K562 (cell line): Measurements from ENCODE around the gene C10orf71. TPM values are rescaled to one million over a fixed set of nuclear protein-coding genes. Genes with fewer than 3 reads are reported as not detected.

Experiments used
- ATAC-seq: fragments of 200-7000 bp; cut with Tn5 transposase; 3 replicates; pipeline ENCODE4 v1.9.1; 2020; ENCODE audit warnings: moderate library complexity
- BruUV-seq: library from RNA; stranded (reverse); fragments of 400-500 nt; replicated peaks from 2 replicates; lab custom pipeline; 2021; lab: Mats Ljungman, UMichigan
- CTCF ChIA-PET: fragments of 300-600 bp; formaldehyde crosslinking; extraction: SDS; loops from one replicate; lab custom pipeline; 2021; ENCODE audit warnings: low intra/inter-chr PET ratio; lab: Yijun Ruan, JAX
- POLR2A ChIA-PET: fragments of 300-600, 350-650 bp; sonication (Branson Sonifier 250); formaldehyde crosslinking; extraction: SDS; loops from one replicate; lab custom pipeline; 2021; ENCODE audit warnings: antibody characterized with exemption, inconsistent platforms; lab: Yijun Ruan, JAX
- DNase-seq, 4 experiments: peaks; one replicate each; pipeline versions ENCODE4 v3.0.0 to v3.0.0-alpha.2; 2011 to 2018; ENCODE audit warnings: low spot score in 3 of 4, mixed read lengths in 3 of 4; ENCODE audit errors: extremely low read depth in 1 of 4
- FAIRE-seq: peaks from 2 replicates; lab custom pipeline; 2011; peaks lifted over from hg19 to GRCh38; lab: Jason Lieb, UNC
- H2AFZ ChIP-seq: 2 replicates; pipeline ENCODE4 v1.6.0; 2011; ENCODE audit warnings: low read depth, low read length, control low read depth, inconsistent platforms
- H3K27ac ChIP-seq: fragments of 200-600 bp; 3 replicates; pipeline ENCODE4 v1.8.0; 2011; ENCODE audit warnings: low read depth, mild to moderate bottlenecking, control low read depth, inconsistent platforms, low read length, moderate library complexity, mixed read lengths; ENCODE audit errors: extremely low read depth
- H3K27me3 ChIP-seq, 2 experiments: fragments of 300-600 bp in 1 of 2; 2 replicates in 1 of 2; 3 replicates in 1 of 2; pipeline versions ENCODE4 v1.6.0 to v1.8.0; 2011; ENCODE audit warnings: inconsistent platforms in 2 of 2, low read length in 2 of 2, mild to moderate bottlenecking in 1 of 2, mixed read lengths in 1 of 2, moderate library complexity in 1 of 2; ENCODE audit not compliant: control insufficient read depth in 2 of 2, insufficient read depth in 2 of 2
- H3K36me3 ChIP-seq: fragments of 300-600 bp; 3 replicates; pipeline ENCODE4 v1.8.0; 2011; ENCODE audit warnings: mild to moderate bottlenecking, low read length, inconsistent platforms; ENCODE audit not compliant: control insufficient read depth, insufficient read depth
- H3K4me1 ChIP-seq, 2 experiments: fragments of 200-600 bp in 1 of 2; replicated peaks in 1 of 2; 2 replicates in 1 of 2; 3 replicates in 1 of 2; pipeline versions ENCODE4 v1.5.1 to v1.8.0; 2011; ENCODE audit warnings: inconsistent platforms in 2 of 2, low read length in 2 of 2, mild to moderate bottlenecking in 1 of 2, mixed read lengths in 1 of 2, moderate library complexity in 1 of 2; ENCODE audit not compliant: control insufficient read depth in 2 of 2, insufficient read depth in 2 of 2
- H3K4me2 ChIP-seq: 2 replicates; pipeline ENCODE4 v1.6.1; 2011; ENCODE audit warnings: low read length, control low read depth, inconsistent platforms, mixed read lengths; ENCODE audit not compliant: insufficient read depth
- H3K4me3 ChIP-seq: fragments of 200-600 bp; sonication (generic), shearing (Covaris generic); 2 replicates; pipeline ENCODE4 v1.5.1; 2016; ENCODE audit warnings: control low read depth, inconsistent platforms
- H3K79me2 ChIP-seq: fragments of 200-600 bp; 3 replicates; pipeline ENCODE4 v1.8.0; 2011; ENCODE audit warnings: low read length, inconsistent platforms; ENCODE audit not compliant: control insufficient read depth, insufficient read depth
- H3K9ac ChIP-seq, 2 experiments: 2 replicates each; pipeline versions ENCODE4 v1.6.0 to v1.6.1; 2011; ENCODE audit warnings: low read depth in 2 of 2, low read length in 2 of 2, control low read depth in 1 of 2, inconsistent platforms in 1 of 2, mild to moderate bottlenecking in 1 of 2, mixed read lengths in 1 of 2; ENCODE audit not compliant: insufficient read depth in 1 of 2
- H3K9me1 ChIP-seq: one replicate; pipeline ENCODE4 v1.6.0; 2011; ENCODE audit warnings: inconsistent platforms, mild to moderate bottlenecking, low read length, moderate library complexity; ENCODE audit not compliant: control insufficient read depth, insufficient read depth
- H3K9me3 ChIP-seq: replicated peaks from 2 replicates; pipeline ENCODE4 v1.5.1; 2011; ENCODE audit warnings: low read depth, low read length, inconsistent platforms; ENCODE audit not compliant: control insufficient read depth, insufficient read depth
- H4K20me1 ChIP-seq: replicated peaks from 2 replicates; pipeline ENCODE4 v1.6.1; 2011; ENCODE audit warnings: low read length, inconsistent platforms, mixed read lengths; ENCODE audit not compliant: control insufficient read depth, insufficient read depth
- GABPA ChIP-seq: fragments of 200-800 bp; sonication (Bioruptor generic); conservative IDR thresholded peaks from 2 replicates; pipeline ENCODE4 v1.6.1; 2016; ENCODE audit warnings: low read depth, missing genetic modification characterization, missing compliant biosample characterization
- GABPB1 ChIP-seq: sonication (generic); formaldehyde crosslinking; IDR thresholded peaks from 2 replicates; pipeline ENCODE4 v1.8.0; 2022; ENCODE audit warnings: mild to moderate bottlenecking, missing genetic modification reagents
- NR2C1 ChIP-seq, 2 experiments: fragments of 450-650 bp; IDR thresholded peaks; 2 replicates each; pipeline ENCODE4 v1.6.1; 2017; ENCODE audit warnings: mild to moderate bottlenecking in 2 of 2, antibody characterized with exemption in 1 of 2, inconsistent platforms in 1 of 2, missing compliant biosample characterization in 1 of 2, missing genetic modification characterization in 1 of 2
- OTX1 ChIP-seq: fragments of 450-650 bp; formaldehyde crosslinking; IDR thresholded peaks from 2 replicates; pipeline ENCODE4 v1.4.0; 2022; ENCODE audit warnings: mild to moderate bottlenecking
- RBFOX2 ChIP-seq: fragments of 200-400 bp; formaldehyde crosslinking; IDR thresholded peaks from 2 replicates; pipeline ENCODE4 v1.6.1; 2017; ENCODE audit warnings: low read depth, mild to moderate bottlenecking, low read length, moderate library complexity
- RCOR1 ChIP-seq, 2 experiments: IDR thresholded peaks; 2 replicates each; pipeline ENCODE4 v1.6.1; 2012; ENCODE audit warnings: low read depth in 2 of 2, low read length in 2 of 2, borderline replicate concordance in 1 of 2, improper control_type of control experiment in 1 of 2
- SAFB2 ChIP-seq: fragments of 200-400 bp; formaldehyde crosslinking; IDR thresholded peaks from 2 replicates; pipeline ENCODE4 v1.6.1; 2018; ENCODE audit warnings: borderline replicate concordance, low read length, low read depth, moderate library complexity; ENCODE audit not compliant: severe bottlenecking
- YBX1 ChIP-seq: fragments of 450-650 bp; IDR thresholded peaks from 2 replicates; pipeline ENCODE4 v1.7.1; 2016; ENCODE audit warnings: mild to moderate bottlenecking
- WGBS: fragments of 100-300 bp; shearing (Covaris generic); methylation state at CpG from one replicate; pipeline ENCODE4 v1.1.6; 2016; ENCODE audit warnings: low coverage, mixed read lengths; ENCODE audit not compliant: insufficient coverage; ENCODE audit errors: missing lambda C conversion rate; 5-methylcytosine and 5-hydroxymethylcytosine counted together
- in situ Hi-C: fragments of 300-500 bp; cut with MboI; formaldehyde crosslinking; loops from 4 replicates; pipeline ENCODE4 v1.15.0; 2018; ENCODE audit warnings: inconsistent platforms, mixed read lengths
- intact Hi-C: fragments of 100-400 bp; cut with micrococcal nuclease; formaldehyde crosslinking; loops from 2 replicates; pipeline ENCODE4 v1.14.2; 2022
- polyA plus RNA-seq, 8 experiments: library from polyadenylated mRNA; depleted of rRNA in 4 of 8; stranded (reverse) in 5 of 8; unstranded in 3 of 8; fragments of >200 nt; fragmentation: Nextera tagmentation in 2 of 8; fragmentation: Illumina TruSeq in 1 of 8; extraction: Ambion mirVana in 2 of 8; extraction: Trizol in 1 of 8; gene quantifications; 2 replicates each; pipeline versions ENCODE4 v1.2.1 to v1.2.3, GENCODE V29; 2011 to 2014; ENCODE audit warnings: inconsistent platforms in 1 of 8, missing spikeins in 1 of 8
- total RNA-seq, 7 experiments: library from RNA; depleted of rRNA in 6 of 7; stranded (reverse); fragments of >200 nt in 6 of 7; fragmentation: Illumina TruSeq in 2 of 7; extraction: Trizol in 2 of 7; gene quantifications; 2 replicates each; pipeline versions ENCODE4 v1.2.1 to v1.2.3, GENCODE V29; 2011 to 2021; ENCODE audit warnings: low replicate concordance in 1 of 7
- TF ChIP-seq, protein P1 (sequence below): sonication (generic); formaldehyde crosslinking; IDR thresholded peaks from 2 replicates; pipeline ENCODE4 v1.8.0; 2023; ENCODE audit warnings: mild to moderate bottlenecking, missing genetic modification reagents

Gene C10orf71
- total and polyA plus RNA-seq, 9 of the 15 experiments (the other 6 are each of a cell fraction or from before 2014, with no cell fraction given), result 0.06 to 4.5 (median 1.3) TPM

DNA sequence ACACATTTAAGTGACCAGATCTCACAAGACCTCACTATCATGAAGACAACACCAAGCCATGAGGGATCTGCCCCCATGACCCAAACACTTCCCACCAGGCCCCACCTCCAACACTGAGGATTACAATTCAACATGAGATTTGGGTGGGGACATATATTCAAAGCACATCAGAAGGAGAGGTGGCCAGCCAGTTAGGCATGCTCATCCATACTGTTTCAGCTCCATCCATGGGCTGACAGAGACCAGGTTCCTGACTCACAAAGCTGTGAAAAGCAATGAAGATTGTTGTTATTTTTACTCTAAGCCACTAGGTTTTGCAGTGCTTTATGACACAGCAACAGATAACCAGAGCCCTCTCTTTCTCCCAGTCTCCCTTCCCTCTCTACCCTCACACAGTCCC is 36.0 kb downstream of the C10orf71 start:
- H3K4me3 ChIP-seq, result no peak overlapping the region
- no peak overlapping the region for H3K4me2 ChIP-seq
- in situ Hi-C loops (no loop called here), intact Hi-C loops (no loop called here)
- no peak overlapping the region for H3K9ac ChIP-seq
- no peak for TF ChIP-seq RBFOX2
- TF ChIP-seq YBX1, result no peak
- TF ChIP-seq, protein P1, sequence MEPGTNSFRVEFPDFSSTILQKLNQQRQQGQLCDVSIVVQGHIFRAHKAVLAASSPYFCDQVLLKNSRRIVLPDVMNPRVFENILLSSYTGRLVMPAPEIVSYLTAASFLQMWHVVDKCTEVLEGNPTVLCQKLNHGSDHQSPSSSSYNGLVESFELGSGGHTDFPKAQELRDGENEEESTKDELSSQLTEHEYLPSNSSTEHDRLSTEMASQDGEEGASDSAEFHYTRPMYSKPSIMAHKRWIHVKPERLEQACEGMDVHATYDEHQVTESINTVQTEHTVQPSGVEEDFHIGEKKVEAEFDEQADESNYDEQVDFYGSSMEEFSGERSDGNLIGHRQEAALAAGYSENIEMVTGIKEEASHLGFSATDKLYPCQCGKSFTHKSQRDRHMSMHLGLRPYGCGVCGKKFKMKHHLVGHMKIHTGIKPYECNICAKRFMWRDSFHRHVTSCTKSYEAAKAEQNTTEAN (CRISPR knock-in tag), result no peak
- no peak for TF ChIP-seq SAFB2
- no peaks in the 10 kb centered on the region for H3K9me1 ChIP-seq
- ATAC-seq, result no peak
- no peak for DNase-seq
- no peak for FAIRE-seq
- H4K20me1 ChIP-seq, result no peaks in the 10 kb centered on the region
- no peaks in the 10 kb centered on the region for H3K79me2 ChIP-seq
- no TSS peak for BruUV-seq
- H3K27me3 ChIP-seq, result peaks cover 10 to 16% of the 10 kb centered on the region in 2 experiments; a peak in 3 of 5 replicates
- POLR2A ChIA-PET, result no interaction called here
- CTCF ChIA-PET, result no interaction called here
- no peak overlapping the region for H2AFZ ChIP-seq
- H3K4me1 ChIP-seq, result no peaks in the 10 kb centered on the region
- no peaks in the 10 kb centered on the region for H3K36me3 ChIP-seq
- H3K9me3 ChIP-seq, result no peaks in the 10 kb centered on the region
- no peak overlapping the region for H3K27ac ChIP-seq

DNA sequence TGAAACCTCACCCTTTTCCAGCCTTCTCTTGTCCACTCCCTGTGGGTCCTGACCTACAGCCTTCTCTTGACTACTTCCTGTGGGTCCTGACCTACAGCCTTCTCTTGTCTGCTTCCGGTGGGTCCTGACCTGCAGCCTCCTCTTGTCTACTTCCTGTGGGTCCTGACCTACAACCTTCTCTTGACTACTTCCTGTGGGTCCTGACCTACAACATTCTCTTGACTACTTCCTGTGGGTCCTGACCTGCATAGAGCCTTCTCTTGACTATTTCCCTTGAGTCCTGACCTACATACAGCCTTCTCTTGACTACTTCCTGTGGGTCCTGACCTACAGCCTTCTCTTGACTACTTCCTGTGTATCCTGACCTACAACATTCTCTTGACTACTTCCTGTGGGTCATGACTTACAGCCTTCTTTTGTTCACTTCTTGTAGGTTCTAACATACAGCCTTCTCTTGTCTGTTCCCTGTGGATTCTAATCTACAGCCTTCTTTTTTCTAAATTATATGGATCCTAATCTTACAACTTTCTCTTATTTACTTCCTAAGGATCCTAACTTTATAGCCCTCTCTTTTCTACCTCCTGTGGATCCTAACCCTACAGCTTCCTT is 36.5 kb downstream of the C10orf71 start:
- no peak overlapping the region for H3K4me3 ChIP-seq
- H3K27ac ChIP-seq, result no peak overlapping the region
- H3K9ac ChIP-seq, result no peak overlapping the region
- H3K4me1 ChIP-seq, result no peaks in the 10 kb centered on the region
- no TSS peak for BruUV-seq
- H3K27me3 ChIP-seq, result peaks cover 10 to 16% of the 10 kb centered on the region in 2 experiments; a peak in 3 of 5 replicates
- H3K9me1 ChIP-seq, result no peaks in the 10 kb centered on the region
- POLR2A ChIA-PET, result no interaction called here
- CTCF ChIA-PET, result no interaction called here
- ATAC-seq (no peak), FAIRE-seq (no peak), DNase-seq (no peak)
- H3K9me3 ChIP-seq, result no peaks in the 10 kb centered on the region
- H4K20me1 ChIP-seq, result no peaks in the 10 kb centered on the region
- H3K79me2 ChIP-seq, result no peaks in the 10 kb centered on the region
- H3K4me2 ChIP-seq, result no peak overlapping the region
- in situ Hi-C loops, result no loop called here
- WGBS, result 25% methylated on average over 1 of the region's 1 CpG
- no peak overlapping the region for H2AFZ ChIP-seq
- no peaks in the 10 kb centered on the region for H3K36me3 ChIP-seq
- intact Hi-C loops, result no loop called here
- TF ChIP-seq RCOR1 (IDR thresholded peaks at IDR 0.05; ENCODE audit: borderline replicate concordance in 1 of 2, low read depth in 2 of 2, low read length in 2 of 2), result no peak
- peak; percentile 93 for TF ChIP-seq NR2C1 (IDR thresholded peaks at IDR 0.05)
- TF ChIP-seq NR2C1 (tag; IDR thresholded peaks at IDR 0.05), result peak; percentile 94
- 0 out of 2 replicates have a peak, but pooled peaks have one; percentile 29 for TF ChIP-seq GABPB1 (CRISPR knock-in tag)
- TF ChIP-seq OTX1, result 0 out of 2 replicates have a peak, but pooled peaks have one; percentile 31
- TF ChIP-seq GABPA, result peak; percentile 75
